Hematopoietic multipotent progenitor cell treated with erythropoietin and hydrocortisone succinate and interleukin-3 and kit ligand, for 8 days (in vitro differentiated cells): ENCODE measurements around the gene NCAM2.
"Not testable (repeated sequence)": the region's sequence is repeated elsewhere in the genome, so short reads cannot be mapped to it uniquely, and the experiment has no call there.

ENCODE experiments used
- DNase-seq: peaks from one replicate; pipeline ENCODE4 v3.0.0-alpha.2; 2015

The NCAM2 gene

DNA sequence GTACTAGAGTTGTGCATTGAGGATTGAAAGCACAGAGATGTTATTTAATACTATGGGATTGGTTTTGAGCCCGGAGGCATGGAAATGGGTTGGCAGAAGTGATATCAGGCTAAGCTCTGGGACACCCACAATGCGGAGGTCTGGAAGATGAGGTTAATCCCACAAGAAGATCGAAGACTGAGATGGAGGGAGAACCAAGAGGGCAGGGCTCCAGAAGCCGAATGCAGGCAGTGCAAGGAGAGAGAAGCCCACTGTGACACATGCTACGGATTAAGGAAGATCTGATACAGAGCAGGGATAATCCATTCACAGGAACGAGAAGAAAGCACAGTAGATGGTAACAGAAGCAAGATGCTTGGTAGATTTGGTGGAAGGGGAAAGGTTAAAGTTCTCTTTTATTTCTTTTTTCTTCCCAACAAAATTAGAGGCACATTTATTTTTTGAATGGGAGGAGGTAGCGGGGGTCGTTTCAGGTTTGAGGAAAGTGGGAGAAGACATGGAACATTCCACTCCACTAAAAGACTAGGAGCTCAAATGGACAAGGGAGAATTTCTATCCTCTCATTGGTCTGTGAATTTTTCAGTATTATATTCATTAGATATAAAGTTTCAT is 113.2 kb downstream of the NCAM2 start:
- no peak for DNase-seq

DNA sequence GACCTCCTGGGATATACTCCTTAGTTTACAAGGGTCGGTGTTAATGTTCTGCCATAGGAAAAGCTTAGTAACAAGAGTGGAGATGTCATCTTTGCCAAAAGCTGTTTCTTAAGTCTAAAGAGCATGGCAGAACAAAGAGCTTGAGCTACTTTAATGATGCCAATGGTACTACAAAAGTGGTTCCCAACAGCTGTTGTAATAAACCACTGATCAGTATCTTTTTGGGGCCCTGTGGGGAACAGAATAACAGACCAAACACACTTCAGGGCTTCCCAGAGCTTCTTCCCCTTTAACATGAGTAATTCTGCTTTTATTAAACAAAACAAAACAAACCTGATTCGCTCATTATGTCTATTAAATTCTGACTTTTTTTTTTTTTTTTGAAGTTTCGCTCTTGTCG is 116.3 kb downstream of the NCAM2 start:
- DNase-seq, result peak; percentile 4

DNA sequence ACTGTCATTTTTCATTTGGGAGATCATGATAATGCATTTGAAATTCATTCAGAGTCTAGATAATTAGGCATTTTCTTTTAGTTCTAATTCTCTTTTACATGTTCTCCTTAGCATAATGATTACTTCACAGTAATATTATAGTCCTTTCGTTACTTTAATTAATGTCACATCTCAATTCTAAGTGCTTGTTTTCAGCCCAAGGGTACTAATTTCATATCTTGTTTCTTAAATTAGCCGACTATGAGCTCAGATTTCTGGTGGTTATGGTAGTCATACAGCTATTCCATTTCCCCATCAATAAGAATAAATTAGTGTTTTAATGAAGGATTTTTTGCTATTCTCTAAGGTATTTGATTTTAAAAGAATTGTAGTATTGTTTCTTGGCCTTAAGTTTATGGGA is 120.9 kb downstream of the NCAM2 start:
- DNase-seq, result no peak

DNA sequence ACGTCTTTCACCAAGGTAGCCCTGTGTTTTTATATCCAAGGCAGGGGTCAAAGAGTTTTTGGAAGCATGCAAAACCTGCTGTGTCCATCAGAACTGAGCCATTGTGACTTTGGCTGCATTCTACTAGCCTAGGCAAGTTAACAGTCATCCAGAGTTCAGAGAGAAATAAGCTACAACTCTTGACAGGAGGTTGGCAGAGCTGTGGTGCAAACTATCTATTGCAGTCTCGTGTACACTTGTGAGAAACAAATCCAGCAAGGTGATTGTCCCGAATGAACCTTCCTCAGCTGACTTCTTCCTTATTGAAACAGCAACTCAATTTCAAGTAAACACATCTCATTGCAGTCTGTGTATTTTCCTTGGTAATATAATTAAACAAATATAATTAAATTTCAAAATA is 124.5 kb downstream of the NCAM2 start:
- no peak for DNase-seq

DNA sequence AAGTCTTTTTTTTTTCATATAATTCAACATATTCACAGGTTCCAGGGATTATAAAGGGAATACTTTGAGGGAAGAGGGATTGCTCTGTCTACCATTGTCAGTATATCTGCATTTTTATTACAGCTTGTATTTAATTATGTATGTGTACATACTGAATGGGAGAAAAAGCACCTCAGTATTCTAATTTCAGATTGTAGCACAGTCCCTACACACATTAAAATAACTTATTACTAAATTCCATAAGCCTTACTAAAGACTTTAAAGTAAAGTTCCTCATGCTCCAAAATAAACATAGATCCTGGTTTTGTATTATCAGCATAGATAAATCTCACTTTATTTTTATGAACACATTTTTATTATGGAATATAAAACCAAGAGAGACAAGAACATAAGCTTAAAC is 134.2 kb downstream of the NCAM2 start:
- DNase-seq, result no peak

DNA sequence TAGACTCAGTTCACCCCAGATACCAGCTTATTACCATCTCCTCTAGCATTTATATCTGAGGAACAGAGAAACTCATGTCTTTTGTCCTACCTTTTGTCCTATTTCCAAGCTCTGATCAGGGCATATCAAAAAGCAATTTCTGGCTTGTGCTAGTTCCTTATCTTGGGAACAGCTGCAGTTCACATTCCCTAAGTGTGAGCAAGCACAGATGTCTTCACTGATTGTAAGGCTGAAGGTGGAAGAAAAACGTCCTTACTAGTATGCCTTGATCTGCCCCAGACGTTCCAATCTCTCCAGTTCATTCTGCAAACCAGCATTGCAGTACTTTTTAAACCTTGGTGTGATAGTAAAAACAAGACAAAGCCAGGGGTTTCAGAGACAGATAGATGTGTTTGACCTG is 139.8 kb downstream of the NCAM2 start:
- no peak for DNase-seq

DNA sequence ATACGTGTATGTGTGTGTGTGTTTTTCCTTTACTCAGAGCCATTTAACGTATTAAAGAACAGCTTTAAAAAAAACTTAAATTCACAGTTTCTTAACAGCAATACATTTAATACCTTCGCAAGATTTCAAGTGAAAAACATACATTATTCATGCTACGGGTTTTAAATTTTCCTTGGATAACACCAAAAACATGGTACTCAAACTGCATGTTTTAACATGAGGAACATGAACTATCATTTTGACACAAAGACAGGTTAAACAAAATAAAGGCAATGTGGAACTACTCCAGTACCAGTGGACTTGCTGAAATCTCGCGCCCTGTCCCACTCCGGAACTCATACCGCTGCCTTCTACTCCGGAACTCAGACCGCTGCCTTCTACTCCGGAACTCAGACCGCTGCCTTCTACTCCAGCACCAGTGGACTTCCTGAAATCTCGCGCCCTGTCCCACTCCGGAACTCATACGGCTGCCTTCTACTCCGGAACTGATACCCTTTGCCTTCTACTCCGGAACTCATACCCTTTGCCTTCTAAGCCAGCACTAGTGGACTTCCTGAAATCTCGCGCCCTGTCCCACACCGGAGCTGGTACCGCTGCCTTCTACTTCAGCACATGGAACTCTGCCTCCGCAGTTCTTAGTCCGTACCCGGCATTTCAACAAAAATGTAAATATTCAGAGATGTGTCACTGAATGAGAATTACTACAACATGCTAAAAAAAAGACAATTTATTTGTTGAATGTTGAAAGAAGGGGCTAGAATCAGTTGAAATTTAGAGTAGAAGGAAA is 148.6 kb downstream of the NCAM2 start:
- DNase-seq, result no peak

DNA sequence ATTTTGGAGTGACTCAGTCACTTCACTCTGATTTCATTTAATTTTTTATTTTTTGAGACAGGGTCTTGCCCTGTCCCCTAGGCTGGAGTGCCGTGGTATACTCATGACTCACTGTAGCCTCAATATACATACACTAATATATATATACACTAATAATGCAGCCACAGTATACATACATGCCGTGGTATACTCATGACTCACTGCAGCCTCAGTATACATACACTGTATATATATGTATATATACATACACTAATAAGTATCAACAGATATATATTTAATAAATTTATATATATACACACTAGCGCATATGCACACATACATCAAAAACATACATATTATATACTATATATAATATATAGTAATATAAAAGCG is 149.2 kb downstream of the NCAM2 start:
- DNase-seq, result no peak

DNA sequence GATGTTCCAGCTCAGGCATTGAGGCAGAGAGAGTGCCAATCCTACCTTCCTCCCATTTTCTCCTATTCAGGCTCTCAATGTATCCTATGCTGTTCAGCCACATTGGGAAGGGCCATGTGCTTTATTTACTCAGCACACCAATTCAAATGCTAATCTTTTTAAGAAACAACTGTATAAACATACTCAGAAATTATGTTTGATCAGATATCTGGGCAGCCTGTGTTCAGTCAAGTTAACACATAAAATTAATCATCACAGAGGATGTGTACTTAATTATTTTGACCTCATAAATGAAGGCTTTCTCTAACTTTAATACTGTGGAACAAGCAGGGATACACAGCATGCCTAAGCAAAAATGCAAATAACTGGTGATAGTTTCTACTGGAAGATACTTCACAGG is 149.8 kb downstream of the NCAM2 start:
- no peak for DNase-seq

DNA sequence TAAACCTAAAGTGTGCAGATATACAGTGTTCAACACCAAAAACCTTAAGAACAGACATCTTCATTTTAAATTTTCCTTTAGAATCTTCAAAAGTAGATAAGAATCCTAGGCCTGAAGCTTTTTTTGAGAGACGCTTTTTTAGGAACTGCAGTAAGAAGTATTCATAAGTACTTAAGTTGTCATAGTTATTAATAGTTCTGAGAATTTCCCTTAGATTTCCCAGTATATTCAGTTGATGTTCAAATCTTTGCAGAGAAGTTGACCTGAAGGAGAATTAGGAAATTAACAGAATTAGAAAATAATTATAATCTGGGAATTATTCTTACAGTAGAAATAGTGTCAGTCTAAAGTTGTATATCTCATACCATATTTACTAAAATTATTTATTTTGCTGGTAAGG is 150.3 kb downstream of the NCAM2 start:
- DNase-seq, result no peak

DNA sequence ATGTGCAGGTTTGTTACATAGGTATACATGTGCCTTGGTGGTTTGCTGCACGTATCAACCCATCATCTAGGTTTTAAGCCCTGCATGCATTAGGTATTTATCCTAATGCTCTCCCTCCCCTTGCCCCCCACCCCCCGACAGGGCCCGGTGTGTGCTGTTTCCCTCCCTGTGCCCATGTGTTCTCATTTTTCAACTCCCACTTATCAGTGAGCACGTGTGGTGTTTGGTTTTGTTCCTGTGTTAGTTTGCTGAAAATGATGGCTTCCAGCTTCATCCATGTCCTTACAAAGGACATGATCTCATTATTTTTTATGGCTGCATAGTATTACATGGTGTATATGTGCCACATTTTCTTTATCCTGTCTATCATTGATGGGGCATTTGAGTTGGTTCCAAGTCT is 151.2 kb downstream of the NCAM2 start:
- DNase-seq, result not testable (repeated sequence)

DNA sequence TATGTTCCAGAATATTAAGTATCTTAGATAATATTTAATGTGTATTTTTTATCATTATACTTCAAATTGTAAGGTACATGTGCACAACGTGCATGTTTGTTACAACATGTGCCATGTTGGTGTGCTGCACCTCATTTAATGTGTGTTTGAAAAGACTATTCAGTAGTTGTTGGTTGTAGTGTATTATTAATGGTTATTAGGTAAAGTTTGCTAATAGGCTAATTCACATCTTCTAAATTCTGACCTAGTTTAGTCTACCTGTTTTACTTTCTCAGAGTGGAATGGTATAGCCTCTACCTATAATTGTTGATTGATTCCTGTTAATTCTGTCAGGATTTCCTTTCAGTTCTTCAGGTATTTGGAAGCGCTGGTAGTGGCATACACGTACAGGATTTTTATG is 153.0 kb downstream of the NCAM2 start:
- DNase-seq, result no peak

DNA sequence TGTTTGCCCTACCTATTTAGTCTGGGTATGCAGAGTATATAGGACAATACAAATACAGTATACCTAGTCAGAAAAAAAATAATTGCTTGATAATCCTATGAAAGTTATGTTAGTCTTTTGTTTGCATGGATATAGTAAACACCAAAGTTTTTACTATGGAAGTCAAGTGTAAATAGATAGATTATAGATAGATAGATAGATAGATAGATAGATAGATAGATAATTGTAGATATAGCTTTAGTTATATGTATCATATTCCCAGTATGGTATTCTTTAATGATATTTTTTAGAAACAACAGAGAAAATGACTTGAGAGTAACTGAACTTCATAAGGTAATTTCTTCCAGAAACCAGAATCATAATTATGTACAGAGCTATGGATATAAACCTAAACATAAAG is 158.2 kb downstream of the NCAM2 start:
- no peak for DNase-seq

DNA sequence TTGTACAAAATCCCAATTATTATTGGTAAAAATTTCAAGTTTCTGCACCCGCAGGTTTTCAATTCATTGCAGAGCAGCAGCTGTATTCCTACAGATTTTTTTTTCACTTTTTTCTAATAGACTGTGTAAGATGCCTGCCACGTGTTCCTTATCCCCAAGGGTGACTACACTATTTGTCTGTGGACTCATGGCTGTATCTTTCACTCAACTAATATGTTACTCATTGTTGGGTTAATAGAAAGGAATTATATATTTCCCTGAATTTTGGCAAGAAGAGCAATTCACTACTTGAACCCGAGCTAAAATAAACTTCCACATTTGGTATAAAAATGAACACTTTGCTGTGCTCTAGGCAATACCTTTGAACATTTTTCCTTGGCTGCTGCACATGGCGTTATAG is 158.7 kb downstream of the NCAM2 start:
- DNase-seq, result no peak

DNA sequence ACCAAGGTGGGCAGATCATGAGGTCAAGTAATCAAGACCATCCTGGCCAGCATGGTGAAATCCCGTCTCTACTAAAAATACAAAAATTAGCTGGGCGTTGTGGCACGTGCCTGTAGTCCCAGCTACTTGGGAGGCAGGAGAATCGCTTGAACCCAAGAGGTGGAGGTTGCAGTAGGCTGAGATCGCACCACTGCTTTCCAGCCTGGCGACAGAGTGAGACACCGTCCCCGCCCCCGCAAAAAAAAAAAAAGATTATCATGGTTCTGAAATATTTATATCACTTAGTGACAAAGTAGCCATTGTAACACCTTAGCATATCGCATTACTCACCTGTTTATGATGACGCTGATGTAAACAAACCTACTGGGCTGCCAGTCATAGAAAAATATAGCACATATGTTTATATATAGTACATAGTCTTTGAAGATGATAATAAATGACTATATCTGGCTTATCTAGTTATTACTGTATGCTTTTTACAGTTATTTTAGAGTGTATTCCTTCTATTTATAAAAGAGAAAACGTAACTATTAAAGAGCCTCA is 160.2 kb downstream of the NCAM2 start:
- DNase-seq, result no peak

DNA sequence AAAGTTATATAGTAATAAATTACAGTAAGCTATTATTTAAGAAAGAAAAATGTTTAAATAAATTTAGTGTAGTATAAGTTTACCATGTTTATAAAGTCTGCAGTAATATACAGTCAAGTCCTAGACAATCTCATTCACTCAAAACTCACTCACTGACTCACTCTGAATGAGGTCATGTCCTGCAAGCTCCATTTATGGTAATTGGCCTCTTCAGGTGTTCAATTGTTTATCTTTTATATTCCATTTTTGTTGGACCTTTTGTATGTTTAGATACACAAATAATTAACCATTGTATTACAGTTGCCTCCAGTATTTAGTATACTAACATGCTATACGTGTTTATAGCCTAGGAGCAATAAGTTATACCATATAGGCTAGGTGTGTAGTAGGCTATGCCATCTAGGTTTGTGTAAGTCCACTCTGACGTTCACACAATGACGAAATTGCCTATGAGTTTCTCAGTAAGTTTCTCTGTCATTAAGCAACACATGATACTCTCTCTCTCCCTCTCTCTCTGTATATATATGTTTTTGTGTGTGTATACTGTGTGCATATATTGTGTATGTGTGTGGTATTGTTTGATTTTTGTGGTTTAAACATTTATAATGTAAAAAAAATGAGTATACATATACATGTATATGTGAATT is 161.2 kb downstream of the NCAM2 start:
- DNase-seq, result no peak

DNA sequence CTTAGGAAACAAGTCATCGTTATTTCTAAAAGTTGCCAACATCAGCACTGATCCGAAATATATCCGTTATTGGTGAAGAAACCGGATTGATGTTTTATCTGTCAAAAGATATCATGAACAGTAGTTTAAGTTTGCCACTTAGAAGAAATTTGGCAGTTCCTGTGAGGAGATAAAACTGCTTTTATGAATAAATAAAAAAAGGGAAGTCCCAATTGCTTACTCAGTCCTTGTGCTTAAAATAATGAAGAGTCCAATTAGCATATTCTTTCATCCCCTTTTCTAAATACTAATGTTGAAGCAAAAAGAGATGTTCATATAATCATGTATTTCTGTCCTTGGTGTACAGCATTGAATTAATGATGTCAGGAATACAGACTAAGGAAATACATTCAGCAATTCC is 164.6 kb downstream of the NCAM2 start:
- DNase-seq, result no peak

DNA sequence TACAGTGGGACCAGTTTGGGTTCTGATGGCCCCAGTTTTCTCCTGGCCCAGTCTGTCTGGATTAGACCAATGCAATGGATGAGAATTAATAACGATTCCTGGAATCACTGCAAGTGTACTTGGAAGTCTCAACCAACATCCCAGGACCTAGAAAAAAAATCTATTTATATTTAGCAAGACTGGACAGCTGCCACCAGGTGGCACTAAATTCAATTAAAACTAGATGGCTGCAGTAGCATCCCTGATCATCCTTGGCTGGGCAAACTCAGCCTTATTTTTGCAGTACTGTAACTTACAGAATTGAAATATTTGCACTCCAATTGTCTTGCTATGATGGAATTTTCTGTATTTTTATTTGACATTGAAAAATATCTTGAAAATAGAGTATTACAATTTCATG is 165.7 kb downstream of the NCAM2 start:
- peak; percentile 65 for DNase-seq

DNA sequence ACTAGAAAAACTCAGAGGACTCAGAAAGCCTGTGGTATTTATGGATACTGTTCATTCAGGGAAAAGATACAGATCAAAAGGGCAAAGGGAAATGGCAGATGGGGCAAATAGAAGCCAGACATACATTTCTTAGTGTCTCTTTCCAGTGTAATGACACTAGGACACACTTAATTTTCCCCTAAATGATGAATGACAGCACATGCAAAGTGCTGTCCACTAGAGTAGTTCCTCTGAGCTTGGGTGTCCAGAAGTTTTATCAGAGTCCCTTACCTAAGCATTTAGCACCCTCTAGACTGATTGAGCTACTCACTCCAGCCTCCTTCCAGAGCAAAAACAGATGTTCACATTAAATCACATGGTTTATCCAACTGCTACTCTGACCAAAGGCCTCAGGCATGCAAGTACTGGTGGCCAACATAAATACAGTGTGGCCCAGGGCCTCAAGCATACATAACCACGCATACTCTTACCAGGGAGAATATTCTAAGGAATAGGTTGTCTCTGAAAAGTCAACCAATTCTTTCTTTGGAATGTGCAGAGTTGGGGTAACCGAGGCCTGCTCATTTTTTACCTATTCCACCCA is 166.9 kb downstream of the NCAM2 start:
- no peak for DNase-seq

DNA sequence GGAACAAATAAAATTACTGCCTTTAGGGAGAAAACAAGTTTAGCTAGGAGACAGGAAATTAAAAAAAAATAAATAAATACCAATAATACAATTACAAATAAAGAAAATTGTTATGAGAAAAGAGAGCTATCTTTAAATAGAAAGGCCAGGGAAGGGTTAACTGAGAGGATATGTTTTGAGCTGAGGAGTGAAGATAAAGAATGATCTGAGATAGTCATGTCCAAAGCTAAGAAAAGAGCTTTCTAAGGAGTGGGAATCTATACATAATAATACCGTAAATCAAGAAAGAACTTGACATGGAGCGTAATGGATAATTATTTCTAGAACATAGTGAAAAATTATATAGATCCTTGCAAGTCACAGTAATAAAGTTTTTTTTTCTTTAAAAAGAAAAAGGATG is 176.5 kb downstream of the NCAM2 start:
- DNase-seq, result no peak

DNA sequence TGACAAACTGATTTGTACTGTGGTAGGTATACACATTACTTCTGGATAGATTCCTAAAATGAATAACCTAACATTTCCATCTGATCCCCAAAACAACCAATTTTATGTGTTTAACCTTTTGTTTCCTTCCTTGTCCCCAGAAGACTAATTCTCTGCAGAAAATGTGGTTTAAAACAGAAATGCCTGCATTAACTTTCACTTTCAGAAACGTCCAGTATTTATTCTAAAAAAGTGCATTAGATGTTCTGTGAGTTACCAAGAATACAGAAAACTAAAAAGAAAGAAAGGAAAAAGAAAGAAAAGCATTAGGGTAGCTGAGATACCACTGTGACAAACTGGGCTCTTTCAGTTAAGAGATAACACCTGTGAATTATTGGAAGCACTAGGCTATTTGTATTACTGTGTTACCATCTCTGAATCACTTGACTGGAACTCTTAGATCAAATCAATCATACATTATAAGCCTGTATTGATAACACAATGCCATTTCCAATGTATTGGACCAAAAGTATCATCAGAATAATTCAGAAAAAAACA is 177.7 kb downstream of the NCAM2 start:
- DNase-seq, result no peak

DNA sequence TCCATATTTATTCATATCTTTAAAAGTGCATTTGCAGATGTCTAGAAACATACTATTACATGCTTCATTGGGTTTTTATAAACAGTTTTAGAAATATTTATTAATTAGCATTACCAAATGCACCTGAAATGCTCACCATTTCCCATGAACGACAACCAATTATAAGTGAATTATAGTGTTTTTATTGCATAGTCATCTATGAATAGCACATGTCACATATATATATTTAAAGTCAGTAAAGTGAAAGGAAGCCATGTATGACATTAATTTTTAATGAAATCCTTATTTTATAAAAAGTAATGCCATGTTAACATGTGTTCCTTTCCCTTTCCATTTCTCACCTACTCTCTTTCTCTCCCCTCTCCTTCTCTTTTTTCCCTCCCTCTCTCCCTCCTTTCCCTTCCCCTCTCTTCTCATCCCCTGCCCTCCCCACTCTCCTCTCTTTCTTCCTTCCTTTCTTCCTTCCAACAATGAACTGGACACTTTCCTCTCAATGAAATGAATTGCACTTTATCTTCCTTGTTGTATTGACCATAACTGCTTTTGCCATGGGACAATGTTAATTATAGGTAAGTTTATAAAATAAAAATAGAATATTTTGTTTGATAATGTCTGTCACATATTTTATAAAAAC is 179.3 kb downstream of the NCAM2 start:
- DNase-seq, result no peak
